ENCODE results near the gene IREB2.

GRCh38 chr15:78469031-78469430 lies 31.0 kb downstream of the IREB2 start:
- no peak for TF ChIP-seq CTCF (conservative IDR thresholded peaks at IDR 0.05 in 1 of 2, IDR thresholded peaks at IDR 0.05 in 1 of 2; ENCODE audit: extremely low read depth in 1 of 2, insufficient read depth in 1 of 2, low read depth in 1 of 2, low read length in 2 of 2)
- TF ChIP-seq EZH2 (IDR thresholded peaks at IDR 0.05; ENCODE audit: borderline replicate concordance, low read length): no peak

All from mammary epithelial cell (primary cell).